Measurements from ENCODE around the gene RPS6KA3.

GRCh38 chrX:20204351-20204750, 62.4 kb downstream of the RPS6KA3 start:
- TF ChIP-seq POLR2A (IDR thresholded peaks at IDR 0.05) (no peak), CTCF (IDR thresholded peaks at IDR 0.05) (no peak)

Data from Peyer's patch (tissue), 4 donors.